WTC11 (cell line): ENCODE data around the gene COQ9.

ENCODE experiments used
- AFF4 ChIP-seq: sonication (generic); formaldehyde crosslinking; IDR thresholded peaks from 2 replicates; pipeline ENCODE4 v1.8.1; 2023; ENCODE audit warnings: mild to moderate bottlenecking, missing genetic modification reagents, borderline replicate concordance
- ATF2 ChIP-seq: sonication (generic); formaldehyde crosslinking; IDR thresholded peaks from 2 replicates; pipeline ENCODE4 v1.8.1; 2022; ENCODE audit warnings: low read depth, missing genetic modification reagents, borderline replicate concordance
- CREB1 ChIP-seq: sonication (generic); formaldehyde crosslinking; IDR thresholded peaks from 2 replicates; pipeline ENCODE4 v1.8.0; 2023; ENCODE audit warnings: mild to moderate bottlenecking, missing genetic modification reagents
- ELF4 ChIP-seq: sonication (generic); formaldehyde crosslinking; IDR thresholded peaks from 2 replicates; pipeline ENCODE4 v1.8.1; 2022; ENCODE audit warnings: low read depth, mild to moderate bottlenecking, moderate library complexity, missing genetic modification reagents
- ETV6 ChIP-seq: sonication (generic); formaldehyde crosslinking; IDR thresholded peaks from 2 replicates; pipeline ENCODE4 v1.8.1; 2022; ENCODE audit warnings: mild to moderate bottlenecking, missing genetic modification reagents
- STAT6 ChIP-seq: sonication (generic); formaldehyde crosslinking; conservative IDR thresholded peaks from 2 replicates; pipeline ENCODE4 v1.8.1; 2023; ENCODE audit warnings: mild to moderate bottlenecking, low read depth, missing genetic modification reagents, moderate library complexity
- TEAD4 ChIP-seq: sonication (generic); formaldehyde crosslinking; IDR thresholded peaks from 2 replicates; pipeline ENCODE4 v1.8.0; 2022; ENCODE audit warnings: mild to moderate bottlenecking, missing genetic modification reagents
- TP53 ChIP-seq: sonication (generic); formaldehyde crosslinking; IDR thresholded peaks from 2 replicates; pipeline ENCODE4 v1.8.1; 2023; ENCODE audit warnings: mild to moderate bottlenecking, missing genetic modification reagents
- ZNF396 ChIP-seq: fragments of 250-450 bp; sonication (Bioruptor Pico); IDR thresholded peaks from 2 replicates; pipeline ENCODE4 v1.8.0; 2021; ENCODE audit warnings: mild to moderate bottlenecking, moderate library complexity, borderline replicate concordance
- ZNF416 ChIP-seq: fragments of 250-450 bp; sonication (Bioruptor Pico); IDR thresholded peaks from 2 replicates; pipeline ENCODE4 v1.9.0; 2021; ENCODE audit warnings: mild to moderate bottlenecking, inconsistent platforms
- ZNF423 ChIP-seq: fragments of 250-450 bp; sonication (Bioruptor Pico); IDR thresholded peaks from 2 replicates; pipeline ENCODE4 v2.1.2; 2022; ENCODE audit warnings: mild to moderate bottlenecking, moderate library complexity
- TF ChIP-seq, protein P1 (sequence below): fragments of 200-600 bp; IDR thresholded peaks from 2 replicates; pipeline ENCODE4 v1.8.0; 2022; ENCODE audit warnings: antibody characterized with exemption
- TF ChIP-seq, protein P2 (sequence below): sonication (generic); formaldehyde crosslinking; IDR thresholded peaks from 2 replicates; pipeline ENCODE4 v1.8.0; 2022; ENCODE audit warnings: mild to moderate bottlenecking, missing genetic modification reagents
- TF ChIP-seq, protein P3 (sequence below): sonication (generic); formaldehyde crosslinking; conservative IDR thresholded peaks from 2 replicates; pipeline ENCODE4 v1.8.1; 2022; ENCODE audit warnings: mild to moderate bottlenecking, missing genetic modification reagents

DNA sequence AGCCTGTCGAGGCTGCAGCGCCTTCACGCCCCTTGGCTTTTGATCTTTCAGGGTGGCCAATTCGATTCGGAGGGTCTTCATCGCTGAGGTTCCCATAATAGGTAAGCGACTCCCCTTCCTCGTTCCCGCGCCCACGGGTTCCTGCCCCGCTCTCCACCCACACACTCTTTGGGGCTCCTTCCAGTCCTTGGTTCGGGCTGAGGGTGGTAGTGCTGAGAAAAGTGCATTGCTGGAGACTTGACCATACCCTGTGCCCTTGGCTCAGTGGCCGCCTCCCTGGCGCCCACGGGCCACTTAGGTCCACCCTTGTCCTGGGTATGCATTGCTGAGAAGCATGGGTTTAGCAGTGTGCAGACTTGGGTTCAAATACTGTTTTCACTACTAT is 15.7 kb downstream of the COQ9 start:
- TF ChIP-seq ZNF416 (CRISPR knock-in tag) (no peak), AFF4 (no peak), STAT6 (CRISPR knock-in tag) (no peak), TEAD4 (CRISPR knock-in tag) (no peak), ELF4 (no peak), ZNF396 (CRISPR knock-in tag) (no peak), TP53 (no peak), CREB1 (no peak), ETV6 (no peak), ATF2 (no peak), ZNF423 (CRISPR knock-in tag) (no peak)
- TF ChIP-seq, protein P1, sequence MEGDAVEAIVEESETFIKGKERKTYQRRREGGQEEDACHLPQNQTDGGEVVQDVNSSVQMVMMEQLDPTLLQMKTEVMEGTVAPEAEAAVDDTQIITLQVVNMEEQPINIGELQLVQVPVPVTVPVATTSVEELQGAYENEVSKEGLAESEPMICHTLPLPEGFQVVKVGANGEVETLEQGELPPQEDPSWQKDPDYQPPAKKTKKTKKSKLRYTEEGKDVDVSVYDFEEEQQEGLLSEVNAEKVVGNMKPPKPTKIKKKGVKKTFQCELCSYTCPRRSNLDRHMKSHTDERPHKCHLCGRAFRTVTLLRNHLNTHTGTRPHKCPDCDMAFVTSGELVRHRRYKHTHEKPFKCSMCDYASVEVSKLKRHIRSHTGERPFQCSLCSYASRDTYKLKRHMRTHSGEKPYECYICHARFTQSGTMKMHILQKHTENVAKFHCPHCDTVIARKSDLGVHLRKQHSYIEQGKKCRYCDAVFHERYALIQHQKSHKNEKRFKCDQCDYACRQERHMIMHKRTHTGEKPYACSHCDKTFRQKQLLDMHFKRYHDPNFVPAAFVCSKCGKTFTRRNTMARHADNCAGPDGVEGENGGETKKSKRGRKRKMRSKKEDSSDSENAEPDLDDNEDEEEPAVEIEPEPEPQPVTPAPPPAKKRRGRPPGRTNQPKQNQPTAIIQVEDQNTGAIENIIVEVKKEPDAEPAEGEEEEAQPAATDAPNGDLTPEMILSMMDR = no peak
- TF ChIP-seq, protein P2, sequence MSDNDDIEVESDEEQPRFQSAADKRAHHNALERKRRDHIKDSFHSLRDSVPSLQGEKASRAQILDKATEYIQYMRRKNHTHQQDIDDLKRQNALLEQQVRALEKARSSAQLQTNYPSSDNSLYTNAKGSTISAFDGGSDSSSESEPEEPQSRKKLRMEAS (CRISPR knock-in tag) = no peak
- TF ChIP-seq, protein P3, sequence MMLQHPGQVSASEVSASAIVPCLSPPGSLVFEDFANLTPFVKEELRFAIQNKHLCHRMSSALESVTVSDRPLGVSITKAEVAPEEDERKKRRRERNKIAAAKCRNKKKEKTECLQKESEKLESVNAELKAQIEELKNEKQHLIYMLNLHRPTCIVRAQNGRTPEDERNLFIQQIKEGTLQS (CRISPR knock-in tag) = no peak
